Activated CD8-positive, alpha-beta T cell treated with anti-CD3 and anti-CD28 coated beads for 36 hours (primary cell): ENCODE measurements around the gene HSFX2. TPM values are rescaled to one million over a fixed set of nuclear protein-coding genes. Genes with fewer than 3 reads are reported as not detected.
A peak's percentile ranks its signal among the peaks of the same experiment; 100 is the strongest.

ENCODE experiments used
- ATAC-seq: fragments of 200-7000 bp; cut with Tn5 transposase; one replicate; pipeline ENCODE4 v1.10.0; 2021; ENCODE audit warnings: mild to moderate bottlenecking, moderate library complexity
- CTCF ChIA-PET: fragments of 350-600 bp; sonication (Branson Sonifier 250); formaldehyde crosslinking; loops from one replicate; lab custom pipeline; 2021; ENCODE audit warnings: antibody characterized with exemption; lab: Charles Lee
- POLR2A ChIA-PET: fragments of 350-600 bp; sonication (Branson Sonifier 250); formaldehyde crosslinking; loops from one replicate; lab custom pipeline; 2021; ENCODE audit warnings: antibody characterized with exemption; lab: Charles Lee
- DNase-seq: peaks from one replicate; pipeline ENCODE4 v3.0.0-alpha.2; 2020
- H3K27ac Mint-ChIP-seq: one replicate; pipeline ENCODE4 v1.8.0; 2021; ENCODE audit warnings: mild to moderate bottlenecking, mixed read lengths
- H3K27me3 Mint-ChIP-seq: one replicate; pipeline ENCODE4 v1.8.0; 2021; ENCODE audit warnings: mixed read lengths
- H3K36me3 Mint-ChIP-seq: one replicate; pipeline ENCODE4 v1.8.0; 2021; ENCODE audit warnings: low read depth, mixed read lengths
- H3K4me1 Mint-ChIP-seq: one replicate; pipeline ENCODE4 v1.8.0; 2021; ENCODE audit warnings: low read depth, mixed read lengths
- H3K4me3 Mint-ChIP-seq: one replicate; pipeline ENCODE4 v1.8.0; 2021; ENCODE audit warnings: mild to moderate bottlenecking, moderate library complexity, mixed read lengths
- H3K9me3 Mint-ChIP-seq: one replicate; pipeline ENCODE4 v1.8.0; 2021; ENCODE audit warnings: mixed read lengths
- intact Hi-C: fragments of 100-400 bp; cut with micrococcal nuclease; formaldehyde crosslinking; loops from one replicate; pipeline ENCODE4 v1.10.0; 2022
- total RNA-seq, 2 experiments: library from RNA; stranded (reverse); gene quantifications; one replicate each; pipeline ENCODE4 v1.2.3, GENCODE V29; 2021
- TF ChIP-seq, protein P1 (sequence below): fragments of 200-600 bp; IDR thresholded peaks from one replicate; pipeline ENCODE4 v1.8.0; 2022; ENCODE audit warnings: antibody characterized with exemption, mild to moderate bottlenecking

The HSFX2 gene
- total RNA-seq, 2 experiments from 2014 or later: not detected

DNA sequence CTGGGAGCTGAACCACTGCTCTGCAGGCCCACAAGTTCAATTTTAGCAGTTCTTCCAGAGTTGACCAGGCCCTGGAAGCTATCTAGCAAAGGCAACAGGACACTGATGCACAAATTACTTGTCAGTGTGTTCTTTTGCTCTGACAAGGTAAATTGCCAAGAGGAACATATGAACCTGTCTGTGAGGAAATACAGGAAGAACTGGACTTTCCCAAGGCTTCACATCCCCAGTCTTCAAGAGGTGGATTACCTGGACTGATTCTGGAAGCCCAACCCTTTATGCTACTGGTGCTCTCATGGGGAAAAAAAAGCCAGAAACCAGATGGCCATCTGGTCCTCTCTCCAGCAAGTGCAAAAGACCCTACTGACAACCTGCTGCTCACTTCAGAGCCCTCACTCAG, 38.4 kb upstream of the HSFX2 start:
- Mint-ChIP-seq H3K36me3 (no peaks in the 10 kb centered on the region), H3K27ac (no peak overlapping the region), H3K4me1 (peaks cover 25% of the 10 kb centered on the region), H3K4me3 (no peak overlapping the region), H3K27me3 (peaks cover 2% of the 10 kb centered on the region), H3K9me3 (no peaks in the 10 kb centered on the region)
- DNase-seq (no peak), ATAC-seq (no peak)
- CTCF ChIA-PET: interaction anchor here (0.7 to 1.3 kb wide), 2 partner anchors 122 to 123 kb away, joined by 3 read pairs; no protein-coding TSS in a partner anchor
- POLR2A ChIA-PET: no interaction called here
- TF ChIP-seq, protein P1, sequence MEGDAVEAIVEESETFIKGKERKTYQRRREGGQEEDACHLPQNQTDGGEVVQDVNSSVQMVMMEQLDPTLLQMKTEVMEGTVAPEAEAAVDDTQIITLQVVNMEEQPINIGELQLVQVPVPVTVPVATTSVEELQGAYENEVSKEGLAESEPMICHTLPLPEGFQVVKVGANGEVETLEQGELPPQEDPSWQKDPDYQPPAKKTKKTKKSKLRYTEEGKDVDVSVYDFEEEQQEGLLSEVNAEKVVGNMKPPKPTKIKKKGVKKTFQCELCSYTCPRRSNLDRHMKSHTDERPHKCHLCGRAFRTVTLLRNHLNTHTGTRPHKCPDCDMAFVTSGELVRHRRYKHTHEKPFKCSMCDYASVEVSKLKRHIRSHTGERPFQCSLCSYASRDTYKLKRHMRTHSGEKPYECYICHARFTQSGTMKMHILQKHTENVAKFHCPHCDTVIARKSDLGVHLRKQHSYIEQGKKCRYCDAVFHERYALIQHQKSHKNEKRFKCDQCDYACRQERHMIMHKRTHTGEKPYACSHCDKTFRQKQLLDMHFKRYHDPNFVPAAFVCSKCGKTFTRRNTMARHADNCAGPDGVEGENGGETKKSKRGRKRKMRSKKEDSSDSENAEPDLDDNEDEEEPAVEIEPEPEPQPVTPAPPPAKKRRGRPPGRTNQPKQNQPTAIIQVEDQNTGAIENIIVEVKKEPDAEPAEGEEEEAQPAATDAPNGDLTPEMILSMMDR: no peak
- intact Hi-C loops: no loop called here

DNA sequence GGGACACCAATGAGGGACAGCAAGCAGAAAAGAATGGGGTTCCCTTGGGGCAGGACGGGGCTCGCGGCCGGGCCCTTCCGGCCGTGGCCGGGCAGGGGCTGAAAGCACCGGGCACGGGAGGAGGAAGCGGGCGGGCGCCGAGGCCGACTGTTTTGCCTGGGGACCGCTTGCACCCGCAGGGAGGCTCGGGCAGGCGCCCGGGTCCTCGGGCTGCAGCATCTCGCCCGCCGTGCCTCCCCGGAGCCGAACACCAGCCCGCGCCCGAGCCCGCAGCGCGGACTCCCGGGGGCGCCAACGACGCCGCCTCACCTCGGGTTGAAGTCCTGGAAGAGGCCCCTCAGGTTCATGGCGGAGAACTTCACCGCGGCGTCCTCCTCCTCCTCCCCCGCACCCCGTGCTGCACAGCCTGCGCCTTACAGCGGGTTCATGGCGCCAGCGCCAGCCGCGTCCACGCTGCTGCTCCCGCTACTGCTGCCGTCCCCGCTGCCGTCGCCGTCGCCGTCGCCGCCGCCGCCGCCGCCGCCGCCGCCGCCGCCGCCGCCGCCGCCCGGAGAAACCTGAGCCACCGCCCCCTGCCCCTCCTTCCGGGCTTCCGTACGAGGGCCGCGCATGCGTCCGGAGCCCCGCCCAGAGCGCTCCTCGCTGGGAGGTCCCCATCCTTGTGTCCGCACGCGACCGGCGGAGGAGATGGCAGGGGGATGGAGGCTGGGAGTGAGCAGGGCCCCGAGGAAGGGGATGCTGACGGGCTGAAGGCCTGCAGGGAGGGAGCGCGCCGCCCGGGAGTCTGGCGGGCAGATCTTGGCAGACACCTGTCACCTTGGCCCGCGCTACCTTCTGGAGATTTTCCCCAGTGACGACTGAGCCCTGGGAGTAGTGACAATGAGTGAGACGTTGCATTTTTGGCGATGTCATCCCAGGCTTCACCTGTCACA, 36.4 kb upstream of the HSFX2 start, which contains the start of gene TMEM185A:
Gene TMEM185A (minus strand): TSS at position 559 of the 932 bp plus-strand sequence. CDS start 212 bp downstream, at position 347.
- ChIA-PET POLR2A (no interaction called here), CTCF (no interaction called here)
- TF ChIP-seq, protein P1: no peak
- ATAC-seq (peak; percentile 87), DNase-seq (peak; percentile 80)
- H3K9me3 Mint-ChIP-seq: no peaks in the 10 kb centered on the region
- H3K36me3 Mint-ChIP-seq: no peaks in the 10 kb centered on the region
- H3K27ac Mint-ChIP-seq: peak within 1 kb of the TSS; percentile 85
- peaks cover 36% of the 10 kb centered on the region for H3K4me1 Mint-ChIP-seq
- peaks cover 2% of the 10 kb centered on the region for H3K27me3 Mint-ChIP-seq
- intact Hi-C loops: no loop called here
- H3K4me3 Mint-ChIP-seq: peak within 1 kb of the TSS; percentile 86

DNA sequence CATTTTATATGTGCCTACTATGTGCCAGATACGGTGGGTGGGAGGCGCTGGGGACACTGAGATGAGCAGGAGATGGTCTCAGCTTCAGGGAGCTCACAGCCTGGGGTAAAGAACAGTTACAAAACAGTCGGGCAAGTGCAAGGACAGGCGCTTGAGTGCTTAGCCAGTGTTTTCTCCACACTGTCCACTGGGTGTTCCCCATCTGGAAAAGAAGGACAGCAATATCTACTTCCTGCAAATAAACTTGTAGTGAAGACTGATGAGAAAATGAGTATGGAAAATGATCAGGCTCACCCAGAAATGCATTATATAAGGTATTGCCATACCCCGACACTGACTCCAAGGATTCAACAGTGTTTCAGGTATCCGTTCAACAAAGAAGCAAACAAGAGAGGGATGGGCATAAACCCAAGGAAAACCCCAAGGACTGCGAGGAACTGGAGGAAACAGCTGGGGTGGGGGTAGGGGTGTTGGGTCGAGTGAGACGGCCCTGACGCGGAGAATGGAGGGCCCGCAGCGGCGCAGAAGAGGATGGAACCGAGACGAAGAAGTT, 35.6 kb upstream of the HSFX2 start:
- Mint-ChIP-seq H3K36me3 (no peaks in the 10 kb centered on the region), H3K4me1 (peaks cover 41% of the 10 kb centered on the region), H3K27me3 (peaks cover 2% of the 10 kb centered on the region), H3K4me3 (peak overlapping the region; percentile 86), H3K27ac (peak overlapping the region; percentile 85), H3K9me3 (no peaks in the 10 kb centered on the region)
- TF ChIP-seq, protein P1: no peak
- ChIA-PET CTCF (no interaction called here), POLR2A (no interaction called here)
- no peak for DNase-seq
- ATAC-seq: no peak
- intact Hi-C loops: no loop called here

DNA sequence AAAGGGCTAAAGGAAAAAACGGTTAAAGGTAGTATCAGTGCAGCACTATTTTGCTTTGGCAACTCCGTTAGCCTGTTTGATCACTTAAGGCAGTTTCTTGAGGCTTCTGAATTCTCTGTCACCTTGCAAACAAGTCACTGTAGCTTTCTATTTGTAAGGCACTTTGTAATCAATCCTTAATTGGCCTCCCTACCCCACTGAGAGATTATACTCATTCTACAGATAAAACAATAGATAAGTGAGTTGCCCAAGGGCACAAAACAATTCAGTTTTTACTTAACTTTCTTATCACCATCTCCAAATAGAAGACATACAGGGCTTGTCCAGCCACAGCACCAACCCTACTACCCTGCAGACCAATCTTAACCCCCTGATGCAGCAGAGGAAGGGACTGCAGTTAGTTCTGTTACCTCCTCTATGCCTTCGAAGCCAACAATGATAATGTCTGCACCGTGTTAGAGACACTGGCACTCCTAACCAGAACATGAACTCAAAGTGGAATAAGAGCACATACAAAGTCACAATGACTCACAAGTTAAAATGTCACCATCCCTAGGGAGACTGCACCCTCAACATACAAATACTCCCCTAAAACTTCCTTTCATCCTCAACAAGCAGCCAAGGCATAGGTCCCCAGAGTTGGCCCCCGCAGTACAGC, 34.7 kb upstream of the HSFX2 start:
- CTCF ChIA-PET: no interaction called here

More for the DNA sequence above, 34.7 kb upstream of the HSFX2 start:
- POLR2A ChIA-PET: no interaction called here
- TF ChIP-seq, protein P1: no peak
- Mint-ChIP-seq H3K4me1 (peaks cover 50% of the 10 kb centered on the region), H3K27me3 (no peaks in the 10 kb centered on the region), H3K36me3 (no peaks in the 10 kb centered on the region), H3K9me3 (no peaks in the 10 kb centered on the region), H3K4me3 (peak overlapping the region; percentile 86), H3K27ac (no peak overlapping the region)
- DNase-seq (no peak), ATAC-seq (no peak)
- intact Hi-C loops: no loop called here
